Urinary bladder (tissue), 4 donors: ENCODE data around the gene SLC22A24. TPM values are rescaled to one million over a fixed set of nuclear protein-coding genes. Genes with fewer than 3 reads are reported as not detected.

Experiments
- DNase-seq: peaks from one replicate; pipeline ENCODE4 v3.0.0-alpha.2; 2015; ENCODE audit errors: extremely low spot score
- H3K27ac ChIP-seq: one replicate; pipeline ENCODE4 v1.5.1; 2013; ENCODE audit warnings: low read depth, mild to moderate bottlenecking, moderate library complexity
- H3K36me3 ChIP-seq: one replicate; pipeline ENCODE4 v1.6.1; 2013; ENCODE audit warnings: mild to moderate bottlenecking, moderate library complexity; ENCODE audit not compliant: insufficient read depth
- H3K4me1 ChIP-seq: one replicate; pipeline ENCODE4 v1.6.1; 2013; ENCODE audit warnings: mild to moderate bottlenecking, moderate library complexity; ENCODE audit not compliant: insufficient read depth
- H3K4me3 ChIP-seq: one replicate; pipeline ENCODE4 v1.5.1; 2013; ENCODE audit warnings: low read depth, low read length
- WGBS: extraction: QIAGEN DNeasy Blood & Tissue Kit; methylation state at CpG from one replicate; pipeline ENCODE4 v1.1.7; 2013; 5-methylcytosine and 5-hydroxymethylcytosine counted together
- polyA plus RNA-seq: library from polyadenylated mRNA; stranded (reverse); fragments of 200-250 nt; gene quantifications from one replicate; pipeline ENCODE4 v1.2.3, GENCODE V29; 2013
- total RNA-seq: library from RNA; depleted of rRNA; stranded (reverse); fragments of >200 nt; gene quantifications from one replicate; pipeline ENCODE4 v1.2.3, GENCODE V29; 2014
- donor health status: healthy with polysubstance abuse.
- donor health status: healthy.

The SLC22A24 gene
- total and polyA plus RNA-seq, 2 donors, result not detected

GRCh38 chr11:63032457-63032856, 111.6 kb downstream of the SLC22A24 start:
- Histone ChIP-seq H3K36me3 (no peaks in the 10 kb centered on the region), H3K4me3 (no peak overlapping the region), H3K4me1 (no peaks in the 10 kb centered on the region), H3K27ac (no peak overlapping the region)
- WGBS, result 93% methylated on average over 4 of the region's 4 CpGs
- DNase-seq, result no peak

Other genes starting within 250 kb of the SLC22A24 start
- 0.53 TPM for gene CHRM1, start 222.9 kb downstream of the SLC22A24 start, total RNA-seq
- gene CHRM1, start 222.9 kb downstream of the SLC22A24 start, polyA plus RNA-seq, result 0.46 TPM
- not detected for gene SLC22A6, start 159.3 kb downstream of the SLC22A24 start, total RNA-seq
- not detected for gene SLC22A6, start 159.3 kb downstream of the SLC22A24 start, polyA plus RNA-seq
- gene SLC22A8, start 128.4 kb downstream of the SLC22A24 start, total RNA-seq, result not detected
- not detected for gene SLC22A8, start 128.4 kb downstream of the SLC22A24 start, polyA plus RNA-seq
- not detected for gene SLC22A25, start 99.4 kb upstream of the SLC22A24 start, total RNA-seq
- gene SLC22A25, start 99.4 kb upstream of the SLC22A24 start, polyA plus RNA-seq, result not detected
- not detected for gene SLC22A9, start 225.6 kb upstream of the SLC22A24 start, total RNA-seq
- gene SLC22A9, start 225.6 kb upstream of the SLC22A24 start, polyA plus RNA-seq, result not detected